H9 (cell line): ENCODE measurements around the gene PCDH18. TPM values are rescaled to one million over a fixed set of nuclear protein-coding genes. Genes with fewer than 3 reads are reported as not detected.

Experiments
- DNase-seq: peaks from one replicate; pipeline ENCODE4 v3.0.0-alpha.2; 2017
- H2AFZ ChIP-seq: one replicate; pipeline ENCODE4 v1.6.1; 2013; ENCODE audit warnings: mild to moderate bottlenecking, low read length, control low read depth, moderate library complexity
- H2AK5ac ChIP-seq: 2 replicates; pipeline ENCODE4 v1.6.1; 2013; ENCODE audit warnings: low read length, control low read depth, mixed read lengths; ENCODE audit not compliant: insufficient read length
- H2BK120ac ChIP-seq: one replicate; pipeline ENCODE4 v1.6.1; 2013; ENCODE audit warnings: low read depth, mild to moderate bottlenecking, low read length, control low read depth, inconsistent platforms; ENCODE audit not compliant: poor library complexity, severe bottlenecking
- H2BK12ac ChIP-seq: 2 replicates; pipeline ENCODE4 v1.6.1; 2013; ENCODE audit warnings: low read length, control low read depth, mixed read lengths, low read depth; ENCODE audit not compliant: insufficient read length
- H2BK15ac ChIP-seq: 2 replicates; pipeline ENCODE4 v1.6.1; 2013; ENCODE audit warnings: low read depth, low read length, control low read depth
- H2BK20ac ChIP-seq: one replicate; pipeline ENCODE4 v1.6.1; 2013; ENCODE audit warnings: low read depth, mild to moderate bottlenecking, low read length, control low read depth, inconsistent platforms; ENCODE audit not compliant: poor library complexity, severe bottlenecking
- H2BK5ac ChIP-seq: 2 replicates; pipeline ENCODE4 v1.6.1; 2013; ENCODE audit warnings: low read length, control low read depth, mixed read lengths; ENCODE audit not compliant: insufficient read length
- H3K14ac ChIP-seq: 2 replicates; pipeline ENCODE4 v1.6.1; 2013; ENCODE audit warnings: low read length, control low read depth; ENCODE audit not compliant: insufficient read depth
- H3K18ac ChIP-seq: 2 replicates; pipeline ENCODE4 v1.6.1; 2013; ENCODE audit warnings: low read depth, mild to moderate bottlenecking, mixed read lengths, low read length, control low read depth; ENCODE audit not compliant: insufficient read length
- H3K23ac ChIP-seq: 2 replicates; pipeline ENCODE4 v1.6.1; 2013; ENCODE audit warnings: low read length, control low read depth, mixed read lengths, low read depth; ENCODE audit not compliant: insufficient read length
- H3K23me2 ChIP-seq: 2 replicates; pipeline ENCODE4 v1.6.1; 2013; ENCODE audit warnings: low read depth, mild to moderate bottlenecking, mixed read lengths, low read length, control low read depth; ENCODE audit not compliant: insufficient read length, poor library complexity, severe bottlenecking
- H3K27ac ChIP-seq: 2 replicates; pipeline ENCODE4 v1.5.1; 2013; ENCODE audit warnings: low read length, control low read depth, mixed read lengths, low read depth; ENCODE audit not compliant: insufficient read length
- H3K27me3 ChIP-seq: 2 replicates; pipeline ENCODE4 v1.6.1; 2013; ENCODE audit warnings: low read length, control low read depth, inconsistent platforms; ENCODE audit not compliant: insufficient read depth
- H3K4ac ChIP-seq: 2 replicates; pipeline ENCODE4 v1.6.1; 2013; ENCODE audit warnings: low read depth, mild to moderate bottlenecking, control low read depth, inconsistent platforms, low read length, moderate library complexity
- H3K4me1 ChIP-seq: 2 replicates; pipeline ENCODE4 v1.6.1; 2013; ENCODE audit warnings: low read length, control low read depth, inconsistent platforms; ENCODE audit not compliant: insufficient read depth
- H3K4me2 ChIP-seq: 2 replicates; pipeline ENCODE4 v1.6.1; 2013; ENCODE audit warnings: low read length, control low read depth, mixed read lengths; ENCODE audit not compliant: insufficient read length, insufficient read depth
- H3K56ac ChIP-seq: 2 replicates; pipeline ENCODE4 v1.6.1; 2013; ENCODE audit warnings: low read depth, mild to moderate bottlenecking, mixed read lengths, low read length, control low read depth; ENCODE audit not compliant: insufficient read length
- H3K79me1 ChIP-seq: 2 replicates; pipeline ENCODE4 v1.6.1; 2013; ENCODE audit warnings: low read depth, mild to moderate bottlenecking, moderate library complexity, low read length, control low read depth, inconsistent platforms; ENCODE audit not compliant: insufficient read depth, poor library complexity, severe bottlenecking
- H3K79me2 ChIP-seq: 2 replicates; pipeline ENCODE4 v1.6.1; 2013; ENCODE audit warnings: low read length, control low read depth, inconsistent platforms; ENCODE audit not compliant: insufficient read depth
- H3K9ac ChIP-seq: 2 replicates; pipeline ENCODE4 v1.6.1; 2013; ENCODE audit warnings: low read length, control low read depth, mixed read lengths; ENCODE audit not compliant: insufficient read length; ENCODE audit errors: extremely low read depth
- H3K9me3 ChIP-seq: one replicate; pipeline ENCODE4 v1.6.1; 2013; ENCODE audit warnings: low read depth, low read length, inconsistent platforms; ENCODE audit not compliant: control insufficient read depth
- H3T11ph ChIP-seq: one replicate; pipeline ENCODE4 v1.6.1; 2013; ENCODE audit warnings: mild to moderate bottlenecking, low read length, control low read depth, inconsistent platforms
- H4K20me1 ChIP-seq: one replicate; pipeline ENCODE4 v1.6.1; 2013; ENCODE audit not compliant: control insufficient read depth, insufficient read length, insufficient read depth
- H4K5ac ChIP-seq: 2 replicates; pipeline ENCODE4 v1.6.1; 2013; ENCODE audit warnings: low read depth, mild to moderate bottlenecking, mixed read lengths, low read length, control low read depth; ENCODE audit not compliant: insufficient read length
- H4K8ac ChIP-seq: replicated peaks from 2 replicates; pipeline ENCODE4 v1.6.1; 2013; ENCODE audit warnings: low read length, control low read depth, mixed read lengths, low read depth; ENCODE audit not compliant: insufficient read length
- H4K91ac ChIP-seq: 2 replicates; pipeline ENCODE4 v1.6.1; 2013; ENCODE audit warnings: low read depth, mild to moderate bottlenecking, moderate library complexity, mixed read lengths, low read length, control low read depth; ENCODE audit not compliant: insufficient read length
- H3K27ac Mint-ChIP-seq, 3 experiments: 2 replicates in 2 of 3; 3 replicates in 1 of 3; pipeline ENCODE4 v1.8.0; 2020 to 2021; ENCODE audit warnings: mixed read lengths in 3 of 3, mild to moderate bottlenecking in 1 of 3, moderate library complexity in 1 of 3
- H3K27me3 Mint-ChIP-seq: 2 replicates; pipeline ENCODE4 v1.8.0; 2021; ENCODE audit warnings: low read depth, mild to moderate bottlenecking, moderate library complexity, mixed read lengths
- H3K36me3 Mint-ChIP-seq, 3 experiments: 2 replicates in 2 of 3; 3 replicates in 1 of 3; pipeline ENCODE4 v1.8.0; 2020 to 2021; ENCODE audit warnings: low read depth in 3 of 3, mixed read lengths in 3 of 3; ENCODE audit not compliant: insufficient read depth in 1 of 3
- H3K4me1 Mint-ChIP-seq, 2 experiments: 2 replicates each; pipeline ENCODE4 v1.8.0; 2020; ENCODE audit warnings: mixed read lengths in 2 of 2
- H3K4me3 Mint-ChIP-seq, 2 experiments: 2 replicates in 1 of 2; 3 replicates in 1 of 2; pipeline ENCODE4 v1.8.0; 2020 to 2021; ENCODE audit warnings: mild to moderate bottlenecking in 2 of 2, mixed read lengths in 2 of 2, moderate library complexity in 1 of 2
- H3K9me3 Mint-ChIP-seq, 2 experiments: 2 replicates in 1 of 2; 3 replicates in 1 of 2; pipeline ENCODE4 v1.8.0; 2020; ENCODE audit warnings: mild to moderate bottlenecking in 2 of 2, mixed read lengths in 2 of 2, moderate library complexity in 1 of 2
- CTCF ChIP-seq: fragments of 200-600 bp; sonication (generic); conservative IDR thresholded peaks from 3 replicates; pipeline ENCODE4 v1.8.0; 2021; ENCODE audit warnings: antibody characterized with exemption, mild to moderate bottlenecking
- WGBS: extraction: QIAGEN DNeasy Blood & Tissue Kit; methylation state at CpG from one replicate; pipeline ENCODE4 v1.1.7; 2013; ENCODE audit warnings: missing lambda C conversion rate, low lambda C conversion rate, mixed read lengths; ENCODE audit not compliant: insufficient read length; ENCODE audit errors: extremely low coverage; 5-methylcytosine and 5-hydroxymethylcytosine counted together
- total RNA-seq: library from RNA; stranded (reverse); gene quantifications from 2 replicates; pipeline ENCODE4 v1.2.1, GENCODE V29; 2021

Gene PCDH18
- total RNA-seq, 1 experiment from 2014 or later = 60.7 TPM

GRCh38 chr4:137543198-137543597 lies 10.9 kb upstream of the PCDH18 start:
- Mint-ChIP-seq H3K9me3 (no peaks in the 10 kb centered on the region), H3K27me3 (no peaks in the 10 kb centered on the region), H3K4me3 (peak overlapping the region in 1 of 2 experiments; percentile 63; a peak in 3 of 5 replicates), H3K4me1 (peaks cover 59 to 62% of the 10 kb centered on the region in 2 experiments), H3K36me3 (no peaks in the 10 kb centered on the region), H3K27ac (peak overlapping the region; percentile 66 to 99 (median 99))
- Histone ChIP-seq H2BK20ac (no peak overlapping the region), H3K4me2 (no peak overlapping the region), H3K23ac (no peak overlapping the region), H3K14ac (no peak overlapping the region), H4K5ac (no peak overlapping the region), H4K8ac (no peak overlapping the region), H2BK12ac (no peak overlapping the region), H2AK5ac (no peak overlapping the region), H3K9me3 (no peaks in the 10 kb centered on the region), H3K18ac (no peak overlapping the region), H2AFZ (no peak overlapping the region), H4K20me1 (no peaks in the 10 kb centered on the region), H2BK5ac (no peak overlapping the region), H3K4ac (no peak overlapping the region), H2BK15ac (no peak overlapping the region), H3K79me2 (no peaks in the 10 kb centered on the region), H3K4me1 (peaks cover 12% of the 10 kb centered on the region), H3T11ph (no peak overlapping the region), H3K27me3 (no peaks in the 10 kb centered on the region; the same call in 1 of the 2 replicates), H3K79me1 (no peaks in the 10 kb centered on the region), H3K56ac (no peak overlapping the region), H3K27ac (peak overlapping the region; percentile 47), H3K9ac (no peak overlapping the region), H3K23me2 (no peaks in the 10 kb centered on the region), H4K91ac (no peak overlapping the region), H2BK120ac (no peak overlapping the region)
- DNase-seq = peak; percentile 87
- WGBS = no CpG with 5 or more reads among the region's 2 CpGs
- no peak for TF ChIP-seq CTCF
